Measurements from ENCODE around the gene ALKBH6.

DNA sequence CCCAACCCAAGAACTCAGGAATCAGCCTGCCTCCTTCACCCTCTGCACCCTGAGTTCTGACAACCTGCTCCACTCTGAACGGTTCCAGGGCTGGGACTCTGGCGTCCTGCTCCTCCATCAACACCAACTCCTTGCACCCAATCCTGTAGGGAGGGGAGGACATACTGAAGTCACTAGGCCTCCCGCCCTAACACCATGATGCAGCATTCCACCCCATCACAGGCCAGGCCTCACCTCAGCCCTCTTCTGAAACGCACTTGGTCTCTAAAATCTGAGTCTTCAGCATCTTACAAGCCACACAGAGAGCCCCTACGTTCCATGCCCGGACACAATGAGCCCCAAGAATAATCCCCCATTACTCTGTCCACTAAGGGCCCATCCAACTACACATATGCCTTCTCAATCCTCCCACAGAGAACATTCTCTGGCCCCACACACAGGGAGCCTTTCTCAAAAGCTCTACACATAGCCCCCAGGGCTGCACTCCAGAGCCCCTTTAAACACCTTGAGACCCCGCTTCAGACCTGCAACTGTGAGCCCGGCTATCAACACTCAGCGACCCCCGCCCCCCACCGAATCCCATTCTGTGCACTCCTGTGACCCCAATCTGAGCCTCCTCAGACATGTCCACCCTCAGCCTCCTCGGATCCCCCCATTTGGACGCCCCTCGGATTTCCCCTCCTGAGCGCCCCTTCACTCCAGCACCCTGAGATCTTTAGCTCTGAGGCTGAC lies 567 bp downstream of the ALKBH6 start:
- TF ChIP-seq, protein P1, sequence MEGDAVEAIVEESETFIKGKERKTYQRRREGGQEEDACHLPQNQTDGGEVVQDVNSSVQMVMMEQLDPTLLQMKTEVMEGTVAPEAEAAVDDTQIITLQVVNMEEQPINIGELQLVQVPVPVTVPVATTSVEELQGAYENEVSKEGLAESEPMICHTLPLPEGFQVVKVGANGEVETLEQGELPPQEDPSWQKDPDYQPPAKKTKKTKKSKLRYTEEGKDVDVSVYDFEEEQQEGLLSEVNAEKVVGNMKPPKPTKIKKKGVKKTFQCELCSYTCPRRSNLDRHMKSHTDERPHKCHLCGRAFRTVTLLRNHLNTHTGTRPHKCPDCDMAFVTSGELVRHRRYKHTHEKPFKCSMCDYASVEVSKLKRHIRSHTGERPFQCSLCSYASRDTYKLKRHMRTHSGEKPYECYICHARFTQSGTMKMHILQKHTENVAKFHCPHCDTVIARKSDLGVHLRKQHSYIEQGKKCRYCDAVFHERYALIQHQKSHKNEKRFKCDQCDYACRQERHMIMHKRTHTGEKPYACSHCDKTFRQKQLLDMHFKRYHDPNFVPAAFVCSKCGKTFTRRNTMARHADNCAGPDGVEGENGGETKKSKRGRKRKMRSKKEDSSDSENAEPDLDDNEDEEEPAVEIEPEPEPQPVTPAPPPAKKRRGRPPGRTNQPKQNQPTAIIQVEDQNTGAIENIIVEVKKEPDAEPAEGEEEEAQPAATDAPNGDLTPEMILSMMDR (IDR thresholded peaks at IDR 0.05) = no peak
- no peak for TF ChIP-seq EZH2 (IDR thresholded peaks at IDR 0.05)
- no peak for TF ChIP-seq EZH2phosphoT487 (IDR thresholded peaks at IDR 0.05)

All from neural progenitor cell (in vitro differentiated cells).